HG02885 (cell line): ENCODE results near the gene KRT86.
A peak's percentile ranks its signal among the peaks of the same experiment; 100 is the strongest.
"Not testable (repeated sequence)": the region's sequence is repeated elsewhere in the genome, so short reads cannot be mapped to it uniquely, and the experiment has no call there.

Source experiments
- ATAC-seq: cut with Tn5 transposase; IDR thresholded peaks from one replicate; pipeline ENCODE4 v1.9.1; 2021; ENCODE audit warnings: mild to moderate bottlenecking; ENCODE audit not compliant: unreplicated experiment, poor library complexity

Gene KRT86

GRCh38 chr12:52238207-52238840 is 36.1 kb upstream of the KRT86 start:
- ATAC-seq = no peak

GRCh38 chr12:52238916-52239646 is 35.4 kb upstream of the KRT86 start:
- ATAC-seq = no peak

- no peak for ATAC-seq
These were observed 34.7 kb upstream of the KRT86 start for GRCh38 chr12:52239767-52240166.

- not testable (repeated sequence) for ATAC-seq
These were observed 34.2 kb upstream of the KRT86 start for GRCh38 chr12:52240247-52240646.

- ATAC-seq = no peak
These were observed 33.1 kb upstream of the KRT86 start for GRCh38 chr12:52241205-52241842.

- ATAC-seq = no peak
These were observed 31.8 kb upstream of the KRT86 start for GRCh38 chr12:52242442-52243258.

- ATAC-seq = no peak
These were observed 31.1 kb upstream of the KRT86 start for GRCh38 chr12:52243259-52243855.

- ATAC-seq = peak; percentile 91
These were observed 30.4 kb upstream of the KRT86 start for GRCh38 chr12:52243856-52244614.

GRCh38 chr12:52244615-52244994 is 29.8 kb upstream of the KRT86 start:
- no peak for ATAC-seq

GRCh38 chr12:52245259-52245961 is 29.0 kb upstream of the KRT86 start:
- no peak for ATAC-seq

GRCh38 chr12:52245962-52246569 is 28.4 kb upstream of the KRT86 start:
- no peak for ATAC-seq

- ATAC-seq = no peak
These were observed 27.5 kb upstream of the KRT86 start for GRCh38 chr12:52246720-52247621.

- ATAC-seq = no peak
These were observed 26.6 kb upstream of the KRT86 start for GRCh38 chr12:52247622-52248540.

- no peak for ATAC-seq
These were observed 25.6 kb upstream of the KRT86 start for GRCh38 chr12:52248541-52249461.

- no peak for ATAC-seq
These were observed 24.9 kb upstream of the KRT86 start for GRCh38 chr12:52249511-52250047.
